ENCODE measurements around the gene PTPN20. TPM values are rescaled to one million over a fixed set of nuclear protein-coding genes. Genes with fewer than 3 reads are reported as not detected.

Gene PTPN20
- total RNA-seq, 1 donor from 2014 or later: 1.3 TPM

- TF ChIP-seq CTCF (conservative IDR thresholded peaks at IDR 0.05; ENCODE audit: low read depth, low read length): no peak
- no peak for DNase-seq (ENCODE audit: low read depth)
- no peak overlapping the region for H3K4me3 ChIP-seq (ENCODE audit: low read depth, low read length)
These were observed 132.8 kb downstream of the PTPN20 start for GRCh38 chr10:47043928-47044538.

- no peak overlapping the region for H3K4me3 ChIP-seq (ENCODE audit: low read depth, low read length)
- no peak for DNase-seq (ENCODE audit: low read depth)
- no peak for TF ChIP-seq CTCF (conservative IDR thresholded peaks at IDR 0.05; ENCODE audit: low read depth, low read length)
These were observed 133.5 kb downstream of the PTPN20 start for GRCh38 chr10:47044741-47045140.

GRCh38 chr10:47045331-47045861 is 134.2 kb downstream of the PTPN20 start:
- TF ChIP-seq CTCF (conservative IDR thresholded peaks at IDR 0.05; ENCODE audit: low read depth, low read length): no peak
- DNase-seq (ENCODE audit: low read depth): no peak
- no peak overlapping the region for H3K4me3 ChIP-seq (ENCODE audit: low read depth, low read length)

GRCh38 chr10:47046321-47047126 is 135.3 kb downstream of the PTPN20 start:
- H3K4me3 ChIP-seq (ENCODE audit: low read depth, low read length): no peak overlapping the region
- TF ChIP-seq CTCF (conservative IDR thresholded peaks at IDR 0.05; ENCODE audit: low read depth, low read length): no peak
- DNase-seq (ENCODE audit: low read depth): no peak

GRCh38 chr10:47047127-47047504 is 135.9 kb downstream of the PTPN20 start:
- TF ChIP-seq CTCF (conservative IDR thresholded peaks at IDR 0.05; ENCODE audit: low read depth, low read length): no peak
- DNase-seq (ENCODE audit: low read depth): no peak
- no peak overlapping the region for H3K4me3 ChIP-seq (ENCODE audit: low read depth, low read length)

- TF ChIP-seq CTCF (conservative IDR thresholded peaks at IDR 0.05; ENCODE audit: low read depth, low read length): peak; percentile 82
- H3K4me3 ChIP-seq (ENCODE audit: low read depth, low read length): no peak overlapping the region
- DNase-seq (ENCODE audit: low read depth): no peak
These were observed 136.6 kb downstream of the PTPN20 start for GRCh38 chr10:47047577-47048525.

Measured in epithelial cell of proximal tubule (primary cell).